ENCODE measurements around the gene MDC1. TPM values are rescaled to one million over a fixed set of nuclear protein-coding genes. Genes with fewer than 3 reads are reported as not detected.

The MDC1 gene
- total and polyA plus RNA-seq, 12 donors: 11.2 to 21.7 (median 19.4) TPM

DNA sequence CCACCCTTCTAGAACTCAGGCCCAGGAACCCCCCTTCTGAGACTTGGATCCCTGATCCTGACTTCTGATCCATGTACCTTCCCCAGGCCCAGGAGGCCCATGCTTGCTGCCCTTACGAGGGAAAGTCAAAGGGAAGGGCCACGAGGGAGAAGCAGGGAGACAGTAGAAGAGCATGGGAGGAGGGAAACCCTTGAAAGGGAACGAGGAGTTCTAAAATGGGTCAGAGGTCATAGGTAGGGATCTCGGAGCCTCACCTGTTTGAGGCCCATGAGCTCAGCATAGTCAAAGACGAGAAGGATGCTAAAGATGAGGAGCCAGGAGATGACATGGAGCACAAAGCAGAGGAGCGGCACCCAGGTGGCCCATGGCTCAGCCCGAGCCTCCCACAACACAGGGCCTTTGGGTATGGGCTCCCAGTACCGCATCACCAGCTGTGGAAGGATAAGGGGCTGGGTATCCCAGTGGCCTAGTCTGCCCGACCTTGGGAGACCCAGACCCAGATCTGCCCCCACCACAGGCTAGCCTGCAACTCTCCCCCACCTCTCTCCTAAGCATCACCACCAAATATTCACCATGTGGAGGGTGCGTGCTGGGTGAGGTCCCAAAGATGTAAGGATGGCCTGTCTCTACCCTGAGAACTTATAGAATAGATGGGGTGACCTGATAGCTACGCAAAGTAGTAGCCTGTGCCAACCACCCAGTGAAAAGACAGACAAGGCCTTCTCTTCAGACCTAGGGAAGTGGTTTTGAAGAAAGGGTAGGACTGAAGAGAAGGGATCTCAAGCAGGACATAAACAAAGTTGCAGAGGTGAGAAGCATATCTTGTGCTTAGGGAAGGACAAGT lies 27.8 kb downstream of the MDC1 start:
- no peaks in the 10 kb centered on the region for H3K9me3 ChIP-seq
- peaks cover 17 to 58% (median 41%) of the 10 kb centered on the region in 9 donors for H3K4me1 ChIP-seq
- no peak for DNase-seq
- H3K4me3 ChIP-seq: peak overlapping the region in 6 of 10 donors; percentile 70 to 87 (median 78)
- intact Hi-C loops (cut with DNase I): loop anchor here in 2 of 10 donors (5.0 to 10.0 kb wide), 2 partner anchors 72 to 196 kb away; partner anchors contain the start of genes DDR1 (in 1 of the 2), MRPS18B (in 1 of the 2) and PPP1R10 (in 1 of the 2)
- no peaks in the 10 kb centered on the region for H3K36me3 ChIP-seq
- no peak for ATAC-seq
- TF ChIP-seq, protein P1, sequence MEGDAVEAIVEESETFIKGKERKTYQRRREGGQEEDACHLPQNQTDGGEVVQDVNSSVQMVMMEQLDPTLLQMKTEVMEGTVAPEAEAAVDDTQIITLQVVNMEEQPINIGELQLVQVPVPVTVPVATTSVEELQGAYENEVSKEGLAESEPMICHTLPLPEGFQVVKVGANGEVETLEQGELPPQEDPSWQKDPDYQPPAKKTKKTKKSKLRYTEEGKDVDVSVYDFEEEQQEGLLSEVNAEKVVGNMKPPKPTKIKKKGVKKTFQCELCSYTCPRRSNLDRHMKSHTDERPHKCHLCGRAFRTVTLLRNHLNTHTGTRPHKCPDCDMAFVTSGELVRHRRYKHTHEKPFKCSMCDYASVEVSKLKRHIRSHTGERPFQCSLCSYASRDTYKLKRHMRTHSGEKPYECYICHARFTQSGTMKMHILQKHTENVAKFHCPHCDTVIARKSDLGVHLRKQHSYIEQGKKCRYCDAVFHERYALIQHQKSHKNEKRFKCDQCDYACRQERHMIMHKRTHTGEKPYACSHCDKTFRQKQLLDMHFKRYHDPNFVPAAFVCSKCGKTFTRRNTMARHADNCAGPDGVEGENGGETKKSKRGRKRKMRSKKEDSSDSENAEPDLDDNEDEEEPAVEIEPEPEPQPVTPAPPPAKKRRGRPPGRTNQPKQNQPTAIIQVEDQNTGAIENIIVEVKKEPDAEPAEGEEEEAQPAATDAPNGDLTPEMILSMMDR (IDR thresholded peaks at IDR 0.05): no peak
- no peaks in the 10 kb centered on the region for H3K27me3 ChIP-seq
- WGBS, 2 donors: 84% methylated on average over 11 of the region's 11 CpGs
- H3K27ac ChIP-seq: peak overlapping the region in 9 of 10 donors; percentile 94 to 100 (median 98)

- TF ChIP-seq, protein P1 (IDR thresholded peaks at IDR 0.05): no peak
- 72 to 84% methylated on average over 9 of the region's 9 CpGs for WGBS, 2 donors
- peak overlapping the region; percentile 94 to 100 (median 98) for H3K27ac ChIP-seq
- H3K9me3 ChIP-seq: no peaks in the 10 kb centered on the region
- no peaks in the 10 kb centered on the region for H3K27me3 ChIP-seq
- ATAC-seq (no peak), DNase-seq (no peak)
- intact Hi-C loops (cut with DNase I): loop anchor here in 2 of 10 donors (5.0 to 10.0 kb wide), 2 partner anchors 71 to 196 kb away; partner anchors contain the start of genes DDR1 (in 1 of the 2), MRPS18B (in 1 of the 2) and PPP1R10 (in 1 of the 2)
- peaks cover 17 to 65% (median 44%) of the 10 kb centered on the region in 9 donors for H3K4me1 ChIP-seq
- H3K4me3 ChIP-seq: peak overlapping the region; percentile 44 to 90 (median 80)
- H3K36me3 ChIP-seq: no peaks in the 10 kb centered on the region
These were observed 28.5 kb downstream of the MDC1 start for GRCh38 chr6:30688569-30688968.

DNA sequence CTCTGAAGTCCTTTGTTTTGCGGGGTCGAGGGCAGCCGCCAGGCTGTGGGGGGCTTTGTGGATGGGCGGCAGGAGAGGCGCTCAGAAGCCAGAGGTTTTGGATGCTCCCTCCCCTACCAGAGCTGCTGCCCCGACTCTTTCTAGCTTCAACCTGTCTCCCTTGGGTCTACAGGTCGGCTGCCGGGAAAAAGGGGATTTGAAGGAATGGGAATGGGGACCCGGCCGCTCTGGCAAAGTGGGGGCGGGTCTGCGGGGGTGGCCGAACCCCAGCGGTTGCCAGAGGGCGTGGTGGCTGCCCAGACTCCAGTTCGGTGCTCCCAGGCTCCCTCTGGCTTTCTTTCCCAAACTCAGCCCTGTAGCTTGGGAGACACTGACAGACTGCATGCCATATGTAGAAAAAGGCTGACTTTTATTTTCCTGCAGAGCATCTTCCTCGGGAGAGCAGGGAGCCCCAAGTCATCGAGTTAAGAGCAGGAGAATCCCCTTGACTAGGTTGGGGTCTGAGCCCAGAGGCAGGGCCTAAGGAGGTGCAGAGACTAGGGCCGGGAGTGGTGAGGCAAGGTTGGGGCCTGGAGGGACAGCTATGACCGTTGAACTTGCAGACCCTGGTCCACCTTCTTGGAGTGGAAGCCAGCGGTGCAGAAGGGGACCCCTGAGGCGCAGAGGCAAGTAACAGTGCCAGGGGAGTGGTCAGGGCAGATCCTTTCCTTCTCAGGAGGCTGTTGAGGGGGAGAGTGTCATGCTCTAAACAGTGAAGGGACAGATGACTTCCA lies 29.2 kb downstream of the MDC1 start:
- Histone ChIP-seq H3K9me3 (no peaks in the 10 kb centered on the region), H3K4me1 (peaks cover 17 to 72% (median 51%) of the 10 kb centered on the region in 9 donors), H3K4me3 (peak overlapping the region; percentile 44 to 90 (median 80)), H3K27me3 (no peaks in the 10 kb centered on the region), H3K27ac (peak overlapping the region; percentile 94 to 100 (median 98)), H3K36me3 (peaks cover 0 to 6% (median 0%) of the 10 kb centered on the region in 9 donors)
- DNase-seq (peak; percentile 42 to 63), ATAC-seq (peak in 2 of 8 donors; percentile 9 to 16)
- intact Hi-C loops (cut with DNase I): loop anchor here in 7 of 10 donors (1.0 to 10.0 kb wide), 4 partner anchors 29 to 197 kb away; partner anchors contain the start of genes TUBB (in 5 of the 7), DDR1 (in 1 of the 7), MDC1 (in 1 of the 7) and MRPS18B (in 1 of the 7)
- TF ChIP-seq, protein P1 (IDR thresholded peaks at IDR 0.05): peak in 7 of 9 donors; percentile 12 to 60 (median 34)
- WGBS, 2 donors: 11 to 12% methylated on average over 22 of the region's 22 CpGs

Data from heart right ventricle (tissue), 16 donors.